ENCODE measurements around the gene CHEK1.
"Not testable (repeated sequence)": the region's sequence is repeated elsewhere in the genome, so short reads cannot be mapped to it uniquely, and the experiment has no call there.

DNA sequence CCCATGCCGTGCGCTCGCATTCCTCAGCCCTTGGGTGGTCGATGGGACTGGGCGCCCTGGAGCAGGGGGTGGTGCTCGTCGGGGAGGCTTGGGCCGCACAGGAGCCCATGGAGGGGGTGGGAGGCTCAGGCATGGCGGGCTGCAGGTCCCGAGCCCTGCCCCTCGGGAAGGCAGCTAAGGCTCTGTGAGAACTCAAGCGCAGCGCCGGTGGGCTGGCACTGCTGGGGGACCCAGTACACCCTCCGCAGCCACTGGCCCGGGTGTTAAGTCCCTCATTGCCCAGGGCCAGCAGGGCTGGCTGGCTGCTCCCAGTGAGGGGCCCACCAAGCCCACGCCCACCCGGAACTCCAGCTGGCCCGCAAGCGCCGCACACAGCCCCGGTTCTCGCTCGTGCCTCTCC, 79.7 kb downstream of the CHEK1 start:
- TF ChIP-seq, protein P1, sequence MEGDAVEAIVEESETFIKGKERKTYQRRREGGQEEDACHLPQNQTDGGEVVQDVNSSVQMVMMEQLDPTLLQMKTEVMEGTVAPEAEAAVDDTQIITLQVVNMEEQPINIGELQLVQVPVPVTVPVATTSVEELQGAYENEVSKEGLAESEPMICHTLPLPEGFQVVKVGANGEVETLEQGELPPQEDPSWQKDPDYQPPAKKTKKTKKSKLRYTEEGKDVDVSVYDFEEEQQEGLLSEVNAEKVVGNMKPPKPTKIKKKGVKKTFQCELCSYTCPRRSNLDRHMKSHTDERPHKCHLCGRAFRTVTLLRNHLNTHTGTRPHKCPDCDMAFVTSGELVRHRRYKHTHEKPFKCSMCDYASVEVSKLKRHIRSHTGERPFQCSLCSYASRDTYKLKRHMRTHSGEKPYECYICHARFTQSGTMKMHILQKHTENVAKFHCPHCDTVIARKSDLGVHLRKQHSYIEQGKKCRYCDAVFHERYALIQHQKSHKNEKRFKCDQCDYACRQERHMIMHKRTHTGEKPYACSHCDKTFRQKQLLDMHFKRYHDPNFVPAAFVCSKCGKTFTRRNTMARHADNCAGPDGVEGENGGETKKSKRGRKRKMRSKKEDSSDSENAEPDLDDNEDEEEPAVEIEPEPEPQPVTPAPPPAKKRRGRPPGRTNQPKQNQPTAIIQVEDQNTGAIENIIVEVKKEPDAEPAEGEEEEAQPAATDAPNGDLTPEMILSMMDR (IDR thresholded peaks at IDR 0.05) = not testable (repeated sequence)
- not testable (repeated sequence) for TF ChIP-seq POLR2A (IDR thresholded peaks at IDR 0.05)
